Activated CD4-positive, CD25-positive, alpha-beta regulatory T cell treated with anti-CD3 and anti-CD28 coated beads, Interleukin-2, amount 50 U/mL, for 24 hours (primary cell): ENCODE results near the gene ZCCHC13.
A peak's percentile ranks its signal among the peaks of the same experiment; 100 is the strongest.
"Not testable (repeated sequence)": the region's sequence is repeated elsewhere in the genome, so short reads cannot be mapped to it uniquely, and the experiment has no call there.

Experiments used
- ATAC-seq, 2 donors: fragments of 150-1000 bp; cut with Tn5 transposase; one replicate each; pipeline ENCODE4 v1.10.0; 2021; ENCODE audit warnings: mild to moderate bottlenecking in 1 of 2, moderate library complexity in 1 of 2

Gene ZCCHC13

GRCh38 chrX:74304016-74304415, at the start of gene ZCCHC13:
TSS of gene ZCCHC13 (plus strand) at chrX:74304180. CDS start at chrX:74304267, 87 bp downstream.
- ATAC-seq: no peak

- not testable (repeated sequence) for ATAC-seq
These were observed 45.9 kb upstream of the ZCCHC13 start for GRCh38 chrX:74258111-74258510.

GRCh38 chrX:74259885-74260491, 44.0 kb upstream of the ZCCHC13 start:
- ATAC-seq: no peak

- ATAC-seq: no peak
These were observed 41.3 kb upstream of the ZCCHC13 start for GRCh38 chrX:74262452-74263209.

GRCh38 chrX:74270393-74270792, 33.6 kb upstream of the ZCCHC13 start:
- ATAC-seq: no peak

GRCh38 chrX:74272230-74272629, 31.8 kb upstream of the ZCCHC13 start:
- ATAC-seq: peak; percentile 60 to 83

- ATAC-seq: no peak
These were observed 29.5 kb upstream of the ZCCHC13 start for GRCh38 chrX:74274516-74274915.

- no peak for ATAC-seq
These were observed 26.7 kb upstream of the ZCCHC13 start for GRCh38 chrX:74277320-74277719.

- no peak for ATAC-seq
These were observed 26.1 kb upstream of the ZCCHC13 start for GRCh38 chrX:74277846-74278245.

- no peak for ATAC-seq
These were observed 23.2 kb upstream of the ZCCHC13 start for GRCh38 chrX:74280759-74281158.

- ATAC-seq: no peak
These were observed 19.5 kb upstream of the ZCCHC13 start for GRCh38 chrX:74284391-74284952.

- ATAC-seq: no peak
These were observed 16.8 kb upstream of the ZCCHC13 start for GRCh38 chrX:74286950-74287740.

- ATAC-seq: no peak
These were observed 12.4 kb upstream of the ZCCHC13 start for GRCh38 chrX:74291577-74291963.

- peak; percentile 82 to 92 for ATAC-seq
These were observed 11.8 kb upstream of the ZCCHC13 start for GRCh38 chrX:74291964-74292807.

GRCh38 chrX:74292808-74293123, 11.2 kb upstream of the ZCCHC13 start:
- no peak for ATAC-seq

- ATAC-seq: peak; percentile 29 to 35
These were observed 10.5 kb upstream of the ZCCHC13 start for GRCh38 chrX:74293343-74293946.

- ATAC-seq: no peak
These were observed 8.9 kb upstream of the ZCCHC13 start for GRCh38 chrX:74295101-74295500.

- peak; percentile 28 to 51 for ATAC-seq
These were observed 6.2 kb upstream of the ZCCHC13 start for GRCh38 chrX:74297766-74298165.

GRCh38 chrX:74300869-74301268, 3.1 kb upstream of the ZCCHC13 start:
- no peak for ATAC-seq

- no peak for ATAC-seq
These were observed 14.7 kb downstream of the ZCCHC13 start for GRCh38 chrX:74318672-74319071.

GRCh38 chrX:74319321-74319720, 15.3 kb downstream of the ZCCHC13 start:
- ATAC-seq: not testable (repeated sequence)

- no peak for ATAC-seq
These were observed 17.2 kb downstream of the ZCCHC13 start for GRCh38 chrX:74321191-74321590.
